Activated CD4-positive, alpha-beta T cell treated with anti-CD3 and anti-CD28 coated beads for 36 hours (primary cell): ENCODE measurements around the gene KANSL3. TPM values are rescaled to one million over a fixed set of nuclear protein-coding genes. Genes with fewer than 3 reads are reported as not detected.
"Not testable (repeated sequence)": the region's sequence is repeated elsewhere in the genome, so short reads cannot be mapped to it uniquely, and the experiment has no call there.

Experiments used
- ATAC-seq: fragments of 200-7000 bp; cut with Tn5 transposase; one replicate; pipeline ENCODE4 v1.10.0; 2021; ENCODE audit warnings: mild to moderate bottlenecking, moderate library complexity
- CTCF ChIA-PET: fragments of 350-600 bp; sonication (Branson Sonifier 250); formaldehyde crosslinking; loops from one replicate; lab custom pipeline; 2021; ENCODE audit warnings: antibody characterized with exemption; lab: Charles Lee
- POLR2A ChIA-PET: fragments of 350-600 bp; sonication (Branson Sonifier 250); formaldehyde crosslinking; loops from one replicate; lab custom pipeline; 2021; ENCODE audit warnings: antibody characterized with exemption, inconsistent platforms; lab: Charles Lee
- DNase-seq: peaks from one replicate; pipeline ENCODE4 v3.0.0-alpha.2; 2020
- H3K27ac Mint-ChIP-seq: one replicate; pipeline ENCODE4 v1.8.0; 2021; ENCODE audit warnings: mixed read lengths
- H3K27me3 Mint-ChIP-seq: one replicate; pipeline ENCODE4 v1.8.0; 2021; ENCODE audit warnings: mixed read lengths
- H3K36me3 Mint-ChIP-seq: one replicate; pipeline ENCODE4 v1.8.0; 2021; ENCODE audit warnings: low read depth, mixed read lengths
- H3K4me1 Mint-ChIP-seq: one replicate; pipeline ENCODE4 v1.8.0; 2021; ENCODE audit warnings: mixed read lengths
- H3K4me3 Mint-ChIP-seq: one replicate; pipeline ENCODE4 v1.8.0; 2021; ENCODE audit warnings: mild to moderate bottlenecking, moderate library complexity, mixed read lengths
- H3K9me3 Mint-ChIP-seq: one replicate; pipeline ENCODE4 v1.8.0; 2021; ENCODE audit warnings: low read depth, mixed read lengths
- intact Hi-C, 2 experiments: fragments of 100-400 bp; cut with DNase I in 1 of 2; cut with micrococcal nuclease in 1 of 2; formaldehyde crosslinking; loops; one replicate each; pipeline versions ENCODE4 v1.14.2 to v1.15.1; 2022 to 2024; cut with DNase I, micrococcal nuclease
- total RNA-seq, 2 experiments: library from RNA; stranded (reverse); gene quantifications; one replicate each; pipeline ENCODE4 v1.2.3, GENCODE V29; 2021

Gene KANSL3
- total RNA-seq, 2 experiments from 2014 or later: 33.9 to 39.1 TPM

DNA sequence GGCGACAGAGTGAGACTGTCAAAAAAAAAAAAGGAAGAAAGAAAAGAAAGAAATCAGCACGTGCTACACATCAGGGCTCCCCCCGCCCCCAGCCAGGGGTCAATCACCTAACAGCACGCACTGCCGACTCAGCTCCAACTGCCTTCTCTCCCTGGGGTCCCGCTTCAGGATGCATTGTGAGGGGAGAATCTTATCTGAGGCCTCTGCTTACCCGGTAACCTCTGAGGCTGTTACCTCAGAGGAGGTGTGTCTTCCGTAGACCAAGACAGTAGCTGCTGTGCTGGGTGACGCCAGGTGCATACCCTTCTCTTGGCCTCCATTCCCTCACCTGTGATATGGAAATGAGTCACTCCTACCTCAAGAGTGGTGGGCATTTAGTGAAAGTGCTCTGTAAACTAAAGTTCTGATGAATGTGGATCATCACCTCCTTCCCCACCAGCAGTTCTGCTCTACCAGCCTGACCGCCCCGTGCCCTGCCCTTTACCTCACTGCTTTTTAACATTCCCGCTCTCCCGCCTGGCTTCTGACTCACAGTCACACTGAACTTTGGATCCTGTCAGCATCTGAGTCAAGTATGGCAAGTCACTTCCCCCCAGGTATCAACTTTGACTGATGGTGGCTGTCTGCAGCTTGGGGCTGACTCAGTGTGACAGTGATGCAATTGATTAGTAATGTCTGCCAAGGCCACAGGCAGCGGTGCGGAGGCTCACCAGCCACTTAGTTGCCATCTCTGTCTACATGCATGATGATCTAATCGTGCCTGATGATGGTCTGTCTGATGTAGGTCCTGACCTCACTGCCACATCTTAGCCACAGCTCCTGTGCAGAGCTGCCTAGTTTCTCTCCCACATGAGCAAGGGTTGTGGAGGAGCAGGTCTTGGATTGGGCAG, 81.4 kb downstream of the KANSL3 start:
- H3K27me3 Mint-ChIP-seq: no peaks in the 10 kb centered on the region
- no peak overlapping the region for H3K4me3 Mint-ChIP-seq
- H3K9me3 Mint-ChIP-seq: no peaks in the 10 kb centered on the region
- peaks cover 14% of the 10 kb centered on the region for H3K36me3 Mint-ChIP-seq
- POLR2A ChIA-PET: interaction anchor here (0.6 to 6.5 kb wide), 2 partner anchors 18 to 361 kb away, joined by 7 to 58 read pairs; partner anchors contain the start of gene ARID5A
- intact Hi-C loops: loop anchor here in 1 of 2 experiments (1.0 kb wide), 1 partner anchor 20 kb away; the partner anchor contains the start of gene ARID5A
- DNase-seq (peak; percentile 85), ATAC-seq (peak; percentile 72)
- CTCF ChIA-PET: interaction anchor here (0.7 to 6.8 kb wide), 13 partner anchors 9 to 252 kb away, joined by 3 to 95 read pairs (median 3); partner anchors contain the start of gene ARID5A
- H3K4me1 Mint-ChIP-seq: peaks cover 29% of the 10 kb centered on the region
- H3K27ac Mint-ChIP-seq: peak overlapping the region; percentile 58

DNA sequence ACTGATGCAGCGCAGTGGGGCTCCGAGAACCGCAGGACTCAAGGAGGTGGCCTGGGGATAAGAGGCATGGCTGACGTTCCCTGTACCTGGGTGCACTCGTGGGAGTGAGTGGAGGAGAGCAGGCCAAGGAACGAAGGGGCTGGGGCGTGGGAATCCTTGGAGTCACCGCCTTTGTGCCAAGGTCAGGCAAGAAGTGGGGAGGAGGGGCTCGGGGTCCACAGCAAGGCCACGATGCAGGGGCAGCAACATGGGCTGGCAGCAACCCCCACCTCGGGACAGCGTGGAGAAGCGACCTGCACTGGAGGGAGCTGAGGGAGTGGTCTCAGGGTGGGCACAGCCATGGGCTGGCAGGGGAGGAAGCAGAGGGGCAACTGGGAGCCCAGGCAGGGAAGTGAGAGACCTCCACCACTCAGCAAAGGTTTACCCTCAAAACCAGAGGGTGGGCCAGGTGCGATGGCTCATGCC, 82.9 kb downstream of the KANSL3 start:
- CTCF ChIA-PET: interaction anchor here (0.6 to 6.8 kb wide), 13 partner anchors 11 to 150 kb away, joined by 3 to 95 read pairs (median 4); partner anchors contain the start of gene ARID5A
- peaks cover 14% of the 10 kb centered on the region for H3K36me3 Mint-ChIP-seq
- peaks cover 29% of the 10 kb centered on the region for H3K4me1 Mint-ChIP-seq
- no peak for ATAC-seq
- H3K9me3 Mint-ChIP-seq: no peaks in the 10 kb centered on the region
- no peak for DNase-seq
- intact Hi-C loops: loop anchor here (2.0 kb wide), 2 partner anchors 46 to 84 kb away; no protein-coding TSS in a partner anchor
- H3K4me3 Mint-ChIP-seq: peak overlapping the region; percentile 32
- peak overlapping the region; percentile 42 for H3K27ac Mint-ChIP-seq
- no peaks in the 10 kb centered on the region for H3K27me3 Mint-ChIP-seq
- POLR2A ChIA-PET: interaction anchor here (1.5 to 6.5 kb wide), 4 partner anchors 16 to 148 kb away, joined by 5 to 58 read pairs (median 10); partner anchors contain the start of gene ARID5A

DNA sequence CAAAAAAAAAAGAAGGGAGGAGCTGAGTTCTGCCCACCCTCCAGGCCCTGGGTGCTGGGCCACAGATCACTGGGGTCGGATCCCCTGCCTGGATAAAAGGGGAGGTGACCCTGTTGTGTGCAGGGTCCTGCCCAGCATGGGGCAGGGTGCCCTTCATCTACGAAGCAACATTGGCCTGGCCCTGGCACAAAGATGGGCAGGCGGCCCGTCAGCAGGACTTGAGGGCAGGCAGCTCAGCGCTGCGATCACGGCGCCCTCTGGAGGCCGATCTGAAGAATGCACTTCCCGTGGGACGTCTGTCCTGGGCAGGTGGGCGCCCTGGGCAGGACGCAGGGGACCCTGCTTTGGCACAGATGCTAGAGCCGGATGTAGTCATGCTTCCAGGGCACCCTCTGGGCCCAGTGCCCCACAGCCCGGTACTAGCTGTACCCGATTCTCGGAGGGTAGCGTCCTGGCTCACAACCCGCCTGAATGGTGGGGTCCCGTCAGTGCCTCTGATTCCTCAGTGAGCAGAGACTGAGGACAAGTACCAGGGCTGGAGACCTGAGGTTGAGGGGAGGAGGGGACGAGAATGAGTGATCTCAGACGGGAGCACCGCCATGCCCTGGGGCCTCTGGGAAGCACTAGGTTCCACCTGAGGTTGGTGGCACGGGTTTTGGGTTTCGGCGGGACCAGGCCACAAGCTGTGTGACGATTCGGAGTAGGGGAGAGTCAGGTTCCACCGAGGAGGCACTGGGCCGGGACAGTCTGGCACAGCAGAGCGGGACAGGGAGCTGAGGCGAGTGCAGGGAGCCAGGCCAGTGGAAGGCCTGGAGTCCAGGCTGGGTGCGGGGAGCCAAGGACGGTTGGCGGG, 83.6 kb downstream of the KANSL3 start:
- POLR2A ChIA-PET: interaction anchor here (0.5 to 6.5 kb wide), 11 partner anchors 10 to 350 kb away, joined by 3 to 58 read pairs (median 5); partner anchors contain the start of gene ARID5A

GRCh38 chr2:96553957-96554292, 84.2 kb downstream of the KANSL3 start:
- CTCF ChIA-PET: interaction anchor here (0.5 to 6.8 kb wide), 27 partner anchors 12 to 249 kb away, joined by 3 to 95 read pairs (median 5); partner anchors contain the start of genes ARID5A and SNRNP200
- not testable (repeated sequence) for H3K4me3 Mint-ChIP-seq, H3K27me3 Mint-ChIP-seq, DNase-seq, H3K9me3 Mint-ChIP-seq, ATAC-seq
- Mint-ChIP-seq H3K36me3 (peaks cover 18% of the 10 kb centered on the region), H3K4me1 (peaks cover 29% of the 10 kb centered on the region), H3K27ac (peak overlapping the region; percentile 75)
- POLR2A ChIA-PET: interaction anchor here (0.5 to 6.5 kb wide), 11 partner anchors 10 to 350 kb away, joined by 3 to 58 read pairs (median 5); partner anchors contain the start of gene ARID5A
- intact Hi-C loops: loop anchor here (1.0 to 5.0 kb wide), 8 partner anchors 15 to 147 kb away; no protein-coding TSS in a partner anchor

More for the DNA sequence above, 83.6 kb downstream of the KANSL3 start:
- intact Hi-C loops: loop anchor here (1.0 to 5.0 kb wide), 7 partner anchors 15 to 147 kb away; no protein-coding TSS in a partner anchor
- Mint-ChIP-seq H3K9me3 (no peaks in the 10 kb centered on the region), H3K4me3 (peak overlapping the region; percentile 32), H3K36me3 (peaks cover 17% of the 10 kb centered on the region), H3K4me1 (peaks cover 29% of the 10 kb centered on the region), H3K27ac (peak overlapping the region; percentile 75), H3K27me3 (no peaks in the 10 kb centered on the region)
- DNase-seq: peak; percentile 86
- peak; percentile 42 for ATAC-seq
- CTCF ChIA-PET: interaction anchor here (0.5 to 6.8 kb wide), 30 partner anchors 12 to 249 kb away, joined by 3 to 95 read pairs (median 4); partner anchors contain the start of genes ARID5A and SNRNP200

- ChIA-PET CTCF (interaction anchor here (0.6 to 6.8 kb wide), 19 partner anchors 12 to 248 kb away, joined by 3 to 95 read pairs (median 5); partner anchors contain the start of genes ARID5A and SNRNP200), POLR2A (interaction anchor here (0.8 to 6.5 kb wide), 6 partner anchors 9 to 208 kb away, joined by 3 to 58 read pairs (median 5); partner anchors contain the start of gene ARID5A)
- H3K27ac Mint-ChIP-seq: peak overlapping the region; percentile 75
- H3K36me3 Mint-ChIP-seq: peaks cover 22% of the 10 kb centered on the region
- intact Hi-C loops: loop anchor here in 1 of 2 experiments (2.0 to 5.0 kb wide), 2 partner anchors 15 to 146 kb away; no protein-coding TSS in a partner anchor
- peak; percentile 2 for ATAC-seq
- peak overlapping the region; percentile 28 for H3K4me3 Mint-ChIP-seq
- no peaks in the 10 kb centered on the region for H3K27me3 Mint-ChIP-seq
- peaks cover 29% of the 10 kb centered on the region for H3K4me1 Mint-ChIP-seq
- no peaks in the 10 kb centered on the region for H3K9me3 Mint-ChIP-seq
- DNase-seq: peak; percentile 47
These were observed 84.7 kb downstream of the KANSL3 start for GRCh38 chr2:96553176-96553956.

GRCh38 chr2:96552315-96553175, 85.6 kb downstream of the KANSL3 start:
- peaks cover 29% of the 10 kb centered on the region for H3K36me3 Mint-ChIP-seq
- intact Hi-C loops: loop anchor here in 1 of 2 experiments (2.0 to 5.0 kb wide), 2 partner anchors 14 to 145 kb away; no protein-coding TSS in a partner anchor

DNA sequence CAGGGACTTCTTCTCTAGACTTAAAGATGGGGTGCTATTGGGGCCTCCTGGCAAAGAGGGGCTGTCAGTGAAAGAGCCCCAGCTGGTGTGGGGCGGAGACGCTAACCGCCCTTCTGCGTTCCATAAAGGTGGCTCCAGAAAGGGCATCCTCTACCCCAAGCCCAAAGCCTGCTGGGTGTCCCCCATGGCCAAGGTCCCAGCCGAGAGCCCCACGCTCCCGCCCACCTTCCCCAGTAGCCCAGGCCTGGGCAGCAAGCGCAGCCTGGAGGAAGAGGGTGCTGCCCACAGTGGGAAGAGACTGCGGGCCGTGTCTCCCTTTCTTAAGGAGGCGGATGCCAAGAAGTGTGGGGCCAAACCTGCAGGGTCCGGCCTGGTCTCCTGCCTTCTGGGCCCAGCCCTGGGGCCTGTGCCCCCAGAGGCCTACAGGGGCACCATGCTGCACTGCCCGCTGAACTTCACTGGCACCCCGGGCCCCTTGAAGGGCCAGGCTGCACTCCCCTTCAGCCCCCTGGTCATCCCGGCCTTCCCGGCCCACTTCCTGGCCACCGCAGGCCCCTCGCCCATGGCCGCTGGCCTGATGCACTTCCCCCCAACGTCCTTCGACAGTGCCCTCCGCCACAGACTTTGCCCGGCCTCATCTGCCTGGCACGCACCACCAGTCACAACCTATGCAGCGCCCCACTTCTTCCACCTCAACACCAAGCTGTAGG, 86.4 kb downstream of the KANSL3 start:
- no peak for ATAC-seq
- peak overlapping the region; percentile 31 for H3K27ac Mint-ChIP-seq
- peaks cover 35% of the 10 kb centered on the region for H3K36me3 Mint-ChIP-seq

More at GRCh38 chr2:96552315-96553175, 85.6 kb downstream of the KANSL3 start:
- ChIA-PET POLR2A (interaction anchor here (6.5 kb wide), 1 partner anchor 14 kb away, joined by 58 read pairs; the partner anchor contains the start of gene ARID5A), CTCF (interaction anchor here (2.1 to 6.8 kb wide), 3 partner anchors 11 to 144 kb away, joined by 10 to 95 read pairs (median 30); partner anchors contain the start of gene ARID5A)
- ATAC-seq (no peak), DNase-seq (peak; percentile 35)
- peak overlapping the region; percentile 28 for H3K4me3 Mint-ChIP-seq
- H3K9me3 Mint-ChIP-seq: no peaks in the 10 kb centered on the region
- peaks cover 32% of the 10 kb centered on the region for H3K4me1 Mint-ChIP-seq
- peak overlapping the region; percentile 37 for H3K27ac Mint-ChIP-seq
- no peaks in the 10 kb centered on the region for H3K27me3 Mint-ChIP-seq

More for the DNA sequence above, 86.4 kb downstream of the KANSL3 start:
- POLR2A ChIA-PET: interaction anchor here (6.5 kb wide), 1 partner anchor 13 kb away, joined by 58 read pairs; the partner anchor contains the start of gene ARID5A
- Mint-ChIP-seq H3K27me3 (no peaks in the 10 kb centered on the region), H3K9me3 (no peaks in the 10 kb centered on the region), H3K4me3 (no peak overlapping the region), H3K4me1 (peaks cover 32% of the 10 kb centered on the region)
- intact Hi-C loops: loop anchor here in 1 of 2 experiments (2.0 to 5.0 kb wide), 2 partner anchors 13 to 144 kb away; no protein-coding TSS in a partner anchor
- DNase-seq: peak; percentile 22
- CTCF ChIA-PET: interaction anchor here (0.7 to 6.8 kb wide), 3 partner anchors 11 to 230 kb away, joined by 3 to 95 read pairs (median 30); partner anchors contain the start of gene ARID5A
